B cell (primary cell): Measurements from ENCODE around the gene TRAPPC3L. TPM values are rescaled to one million over a fixed set of nuclear protein-coding genes. Genes with fewer than 3 reads are reported as not detected.

Experiments used
- ATAC-seq: fragments of 200-7000 bp; cut with Tn5 transposase; one replicate; pipeline ENCODE4 v1.10.0; 2021; ENCODE audit warnings: low read depth, mild to moderate bottlenecking, moderate number of reproducible peaks, moderate library complexity
- CTCF ChIA-PET: fragments of 350-600 bp; sonication (Branson Sonifier 250); formaldehyde crosslinking; loops from one replicate; lab custom pipeline; 2021; ENCODE audit warnings: antibody characterized with exemption, inconsistent platforms; lab: Charles Lee
- POLR2A ChIA-PET: fragments of 350-600 bp; sonication (Branson Sonifier 250); formaldehyde crosslinking; loops from one replicate; lab custom pipeline; 2021; ENCODE audit warnings: antibody characterized with exemption; lab: Charles Lee
- DNase-seq: peaks from one replicate; pipeline ENCODE4 v3.0.0; 2013
- H2AFZ ChIP-seq: 2 replicates; pipeline ENCODE4 v1.6.1; 2012; ENCODE audit warnings: mild to moderate bottlenecking, low read depth, low read length; ENCODE audit not compliant: insufficient read depth, poor library complexity, severe bottlenecking
- H3K27ac ChIP-seq, 2 donors: 1 replicate in 1 of 2; 2 replicates in 1 of 2; pipeline ENCODE4 v1.5.1; 2012 to 2013; ENCODE audit warnings: low read length in 2 of 2, mild to moderate bottlenecking in 2 of 2, moderate library complexity in 1 of 2
- H3K27me3 ChIP-seq, 4 experiments: fragments of 200-600 bp in 1 of 4; sonication (generic) in 1 of 4; replicated peaks in 1 of 4; 1 replicate in 2 of 4; 2 replicates in 2 of 4; pipeline versions ENCODE4 v1.6.1 to v1.7.0; 2013 to 2016; ENCODE audit warnings: low read length in 3 of 4, mild to moderate bottlenecking in 2 of 4, mixed read lengths in 1 of 4, moderate library complexity in 1 of 4; ENCODE audit not compliant: insufficient read depth in 4 of 4, control insufficient read depth in 3 of 4; ENCODE audit errors: control extremely low read depth in 1 of 4
- H3K36me3 ChIP-seq, 2 experiments: replicated peaks in 1 of 2; 1 replicate in 1 of 2; 2 replicates in 1 of 2; pipeline versions ENCODE4 v1.6.1 to v1.7.1; 2013; ENCODE audit warnings: low read length in 1 of 2; ENCODE audit not compliant: insufficient read depth in 2 of 2, control insufficient read depth in 1 of 2; ENCODE audit errors: control extremely low read depth in 1 of 2, extremely low read depth in 1 of 2
- H3K4me1 ChIP-seq, 2 donors: fragments of 200-600 bp in 1 of 2; sonication (generic) in 1 of 2; 1 replicate in 1 of 2; 2 replicates in 1 of 2; pipeline versions ENCODE4 v1.5.1 to v1.6.1; 2013 to 2017; ENCODE audit warnings: low read length in 2 of 2; ENCODE audit not compliant: control insufficient read depth in 2 of 2, insufficient read depth in 2 of 2
- H3K4me2 ChIP-seq: replicated peaks from 2 replicates; pipeline ENCODE3; 2012; ENCODE audit warnings: mild to moderate bottlenecking, low read depth, low read length; ENCODE audit not compliant: poor library complexity, severe bottlenecking
- H3K4me3 ChIP-seq, 5 experiments: fragments of 200-600 bp in 1 of 5; sonication (generic) in 1 of 5; 1 replicate in 3 of 5; 2 replicates in 2 of 5; pipeline versions ENCODE4 v1.5.1 to v1.7.0; 2011 to 2016; ENCODE audit warnings: low read length in 4 of 5, mild to moderate bottlenecking in 4 of 5, low read depth in 2 of 5, control low read depth in 1 of 5, moderate library complexity in 1 of 5; ENCODE audit not compliant: insufficient read depth in 1 of 5; ENCODE audit errors: control extremely low read depth in 1 of 5, extremely low read depth in 1 of 5
- H3K79me2 ChIP-seq: fragments of 200-600 bp; sonication (generic); one replicate; pipeline ENCODE4 v1.6.0; 2016; ENCODE audit warnings: low read length; ENCODE audit not compliant: control insufficient read depth, insufficient read depth
- H3K9ac ChIP-seq: fragments of 200-600 bp; sonication (generic); 2 replicates; pipeline ENCODE4 v1.6.1; 2017; ENCODE audit warnings: mild to moderate bottlenecking, low read length, moderate library complexity
- H3K9me3 ChIP-seq, 3 donors: one replicate each; pipeline versions ENCODE4 v1.6.1 to v1.7.1; 2013; ENCODE audit warnings: low read length in 2 of 3; ENCODE audit not compliant: control insufficient read depth in 2 of 3, insufficient read depth in 1 of 3; ENCODE audit errors: control extremely low read depth in 1 of 3
- H4K20me1 ChIP-seq: 2 replicates; pipeline ENCODE4 v1.6.0; 2012; ENCODE audit warnings: mild to moderate bottlenecking, low read length; ENCODE audit not compliant: insufficient read depth, control insufficient read depth, poor library complexity, severe bottlenecking
- H3K27ac Mint-ChIP-seq: one replicate; pipeline ENCODE4 v1.8.0; 2021; ENCODE audit warnings: mixed read lengths
- H3K27me3 Mint-ChIP-seq: one replicate; pipeline ENCODE4 v1.8.0; 2021; ENCODE audit warnings: mixed read lengths
- H3K4me1 Mint-ChIP-seq: one replicate; pipeline ENCODE4 v1.8.0; 2021; ENCODE audit warnings: mixed read lengths
- H3K4me3 Mint-ChIP-seq: one replicate; pipeline ENCODE4 v1.8.0; 2021; ENCODE audit warnings: mixed read lengths
- H3K9me3 Mint-ChIP-seq: one replicate; pipeline ENCODE4 v1.8.0; 2022; ENCODE audit warnings: mixed read lengths; ENCODE audit not compliant: insufficient read depth
- EZH2 ChIP-seq: IDR thresholded peaks from 2 replicates; pipeline ENCODE4 v1.6.1; 2012; ENCODE audit warnings: borderline replicate concordance, low read depth, mild to moderate bottlenecking, moderate library complexity, low read length; ENCODE audit not compliant: insufficient read depth, poor library complexity, severe bottlenecking
- WGBS: methylation state at CpG from one replicate; pipeline ENCODE4 v1.1.5; 2013; ENCODE audit warnings: missing lambda C conversion rate; ENCODE audit not compliant: insufficient coverage; 5-methylcytosine and 5-hydroxymethylcytosine counted together
- intact Hi-C: fragments of 100-400 bp; cut with micrococcal nuclease; formaldehyde crosslinking; loops from one replicate; pipeline ENCODE4 v1.10.0; 2022
- polyA minus RNA-seq: library from RNA; depleted of rRNA, polyadenylated mRNA; stranded (reverse); fragments of >200 nt; gene quantifications from 2 replicates; pipeline ENCODE4 v1.2.3, GENCODE V29; 2012
- polyA plus RNA-seq: library from polyadenylated mRNA; depleted of rRNA; stranded (reverse); fragments of >200 nt; gene quantifications from 2 replicates; pipeline ENCODE4 v1.2.3, GENCODE V29; 2012
- total RNA-seq, 2 donors: library from RNA; stranded (reverse); fragments of 120-200 nt in 1 of 2; gene quantifications; 1 replicate in 1 of 2; 2 replicates in 1 of 2; pipeline versions ENCODE4 v1.2.3 to v1.2.4, GENCODE V29; 2013 to 2022
- TF ChIP-seq, protein P1 (sequence below): fragments of 200-600 bp; IDR thresholded peaks from one replicate; pipeline ENCODE4 v1.8.0; 2022; ENCODE audit warnings: antibody characterized with exemption, mild to moderate bottlenecking

TRAPPC3L gene
- total RNA-seq = not detected in 2 replicates
- total RNA-seq (2013) = 0.91 TPM
- polyA plus RNA-seq = not detected in 2 replicates
- polyA minus RNA-seq = 0.14 TPM in 1 of 2 replicates, not detected in the other

DNA sequence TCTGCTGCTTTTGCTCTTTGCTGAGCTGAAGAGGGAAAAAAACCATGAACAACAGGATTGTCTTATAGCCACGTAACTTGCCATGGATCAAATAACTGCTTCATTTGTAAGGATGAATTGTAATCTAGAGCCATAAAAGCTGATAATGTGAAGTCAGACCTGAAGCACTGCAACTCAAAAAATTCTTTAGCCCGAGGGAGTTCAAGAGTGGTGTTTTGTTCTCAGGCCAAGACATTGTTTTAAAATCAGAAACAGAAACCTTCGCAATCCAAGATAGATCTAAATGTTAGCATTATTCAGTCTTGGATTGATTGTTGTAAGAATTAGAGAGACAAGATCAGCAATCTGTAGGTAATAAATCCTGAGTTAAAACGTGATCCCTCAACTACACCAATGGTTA lies at the start of gene TRAPPC3L:
Gene TRAPPC3L, minus strand, starts transcription at position 34 of the 400 bp plus-strand sequence. CDS start 170 bp downstream, outside the sequence.
- POLR2A ChIA-PET = no interaction called here
- DNase-seq (no peak), ATAC-seq (no peak)
- H4K20me1 ChIP-seq = no peaks in the 10 kb centered on the region
- H3K79me2 ChIP-seq = no peaks in the 10 kb centered on the region
- CTCF ChIA-PET = interaction anchor here (1.1 to 1.5 kb wide), 2 partner anchors 12 to 15 kb away, joined by 3 to 5 read pairs; no protein-coding TSS in a partner anchor
- no peak within 1 kb of the TSS for H2AFZ ChIP-seq
- Mint-ChIP-seq H3K27ac (no peak within 1 kb of the TSS), H3K4me3 (no peak within 1 kb of the TSS), H3K27me3 (peaks cover 26% of the 10 kb centered on the region), H3K4me1 (no peaks in the 10 kb centered on the region), H3K9me3 (no peaks in the 10 kb centered on the region)
- H3K4me1 ChIP-seq = no peaks in the 10 kb centered on the region
- TF ChIP-seq EZH2 = no peak
- no peak within 1 kb of the TSS for H3K27ac ChIP-seq
- H3K36me3 ChIP-seq = no peaks in the 10 kb centered on the region
- WGBS = 90% methylated on average over 1 of the region's 4 CpGs
- no peaks in the 10 kb centered on the region for H3K27me3 ChIP-seq
- H3K4me2 ChIP-seq = no peak within 1 kb of the TSS
- H3K9me3 ChIP-seq = no peaks in the 10 kb centered on the region
- no peak within 1 kb of the TSS for H3K4me3 ChIP-seq
- H3K9ac ChIP-seq = no peak within 1 kb of the TSS
- intact Hi-C loops = no loop called here

DNA sequence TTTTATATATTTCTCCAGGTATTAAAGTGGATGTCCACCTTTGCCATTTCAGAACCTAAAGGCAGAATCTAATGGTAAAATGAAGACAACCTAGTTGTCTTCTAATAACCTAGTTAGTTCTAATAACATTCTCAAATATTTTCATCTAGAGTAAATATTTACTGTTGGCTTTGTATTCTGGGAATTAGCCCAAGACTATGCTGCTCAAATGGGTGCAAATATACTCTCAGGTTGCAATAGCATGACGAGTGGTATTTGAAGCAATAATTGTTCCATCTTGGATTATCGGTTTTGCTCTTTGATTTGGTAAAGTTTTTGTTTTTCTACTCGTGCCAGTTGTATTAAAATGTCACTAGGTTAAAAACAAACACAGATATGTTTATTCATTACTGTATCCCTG lies 49.8 kb upstream of the TRAPPC3L start:
- Histone ChIP-seq H2AFZ (no peak overlapping the region), H3K79me2 (no peaks in the 10 kb centered on the region), H4K20me1 (no peaks in the 10 kb centered on the region), H3K9me3 (no peaks in the 10 kb centered on the region), H3K4me3 (no peak overlapping the region), H3K4me1 (no peaks in the 10 kb centered on the region), H3K27me3 (no peaks in the 10 kb centered on the region), H3K36me3 (peaks cover 12 to 35% of the 10 kb centered on the region in 2 experiments), H3K9ac (no peak overlapping the region), H3K27ac (no peak overlapping the region), H3K4me2 (no peak overlapping the region)
- CTCF ChIA-PET = no interaction called here
- intact Hi-C loops = no loop called here
- WGBS = no CpG with 5 or more reads among the region's 3 CpGs
- Mint-ChIP-seq H3K4me3 (no peak overlapping the region), H3K27me3 (no peaks in the 10 kb centered on the region), H3K9me3 (no peaks in the 10 kb centered on the region), H3K27ac (no peak overlapping the region), H3K4me1 (no peaks in the 10 kb centered on the region)
- DNase-seq (no peak), ATAC-seq (no peak)
- POLR2A ChIA-PET = no interaction called here
- TF ChIP-seq, protein P1, sequence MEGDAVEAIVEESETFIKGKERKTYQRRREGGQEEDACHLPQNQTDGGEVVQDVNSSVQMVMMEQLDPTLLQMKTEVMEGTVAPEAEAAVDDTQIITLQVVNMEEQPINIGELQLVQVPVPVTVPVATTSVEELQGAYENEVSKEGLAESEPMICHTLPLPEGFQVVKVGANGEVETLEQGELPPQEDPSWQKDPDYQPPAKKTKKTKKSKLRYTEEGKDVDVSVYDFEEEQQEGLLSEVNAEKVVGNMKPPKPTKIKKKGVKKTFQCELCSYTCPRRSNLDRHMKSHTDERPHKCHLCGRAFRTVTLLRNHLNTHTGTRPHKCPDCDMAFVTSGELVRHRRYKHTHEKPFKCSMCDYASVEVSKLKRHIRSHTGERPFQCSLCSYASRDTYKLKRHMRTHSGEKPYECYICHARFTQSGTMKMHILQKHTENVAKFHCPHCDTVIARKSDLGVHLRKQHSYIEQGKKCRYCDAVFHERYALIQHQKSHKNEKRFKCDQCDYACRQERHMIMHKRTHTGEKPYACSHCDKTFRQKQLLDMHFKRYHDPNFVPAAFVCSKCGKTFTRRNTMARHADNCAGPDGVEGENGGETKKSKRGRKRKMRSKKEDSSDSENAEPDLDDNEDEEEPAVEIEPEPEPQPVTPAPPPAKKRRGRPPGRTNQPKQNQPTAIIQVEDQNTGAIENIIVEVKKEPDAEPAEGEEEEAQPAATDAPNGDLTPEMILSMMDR = no peak
- TF ChIP-seq EZH2 = no peak
